Medulla oblongata (tissue), 1 donor: ENCODE measurements around the gene C3orf22.

Source experiments
- DNase-seq: peaks from one replicate; pipeline ENCODE4 v3.0.0-alpha.2; 2015; ENCODE audit errors: extremely low spot score

C3orf22 gene

DNA sequence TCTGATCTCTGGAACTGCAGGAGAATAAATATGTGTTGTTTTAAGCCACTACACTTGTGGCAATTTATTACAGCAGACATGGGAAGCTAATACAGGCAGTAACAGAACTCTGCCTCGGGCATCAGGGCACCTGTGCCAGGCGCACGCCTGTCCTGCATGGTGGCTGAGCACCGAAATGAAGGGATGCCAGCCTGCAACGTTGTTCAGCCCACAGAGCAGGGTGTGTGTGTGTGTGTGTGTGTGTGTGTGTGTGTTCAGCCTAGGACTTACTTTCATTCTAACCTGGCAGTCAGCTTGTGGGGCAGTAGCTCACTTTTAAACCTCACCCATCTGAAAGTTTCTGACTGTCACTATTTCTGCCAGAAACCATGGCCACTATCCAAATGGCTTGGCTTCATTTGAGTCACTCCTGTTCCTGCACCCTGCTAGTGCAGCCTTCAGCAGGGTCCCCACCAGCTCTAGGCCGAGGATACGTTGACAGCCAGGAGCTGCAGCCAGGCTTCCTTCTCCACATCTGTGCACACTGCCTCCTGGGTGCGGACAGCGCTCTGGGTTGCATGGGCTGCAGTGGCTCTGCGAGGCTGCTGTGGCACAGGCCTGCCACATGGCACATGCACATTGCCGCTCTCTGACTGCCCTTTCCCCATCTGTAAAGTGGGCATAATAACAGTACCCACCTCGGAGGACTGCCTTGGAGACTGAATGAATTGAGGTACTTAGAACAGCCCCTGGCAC lies 45.6 kb downstream of the C3orf22 start:
- no peak for DNase-seq

DNA sequence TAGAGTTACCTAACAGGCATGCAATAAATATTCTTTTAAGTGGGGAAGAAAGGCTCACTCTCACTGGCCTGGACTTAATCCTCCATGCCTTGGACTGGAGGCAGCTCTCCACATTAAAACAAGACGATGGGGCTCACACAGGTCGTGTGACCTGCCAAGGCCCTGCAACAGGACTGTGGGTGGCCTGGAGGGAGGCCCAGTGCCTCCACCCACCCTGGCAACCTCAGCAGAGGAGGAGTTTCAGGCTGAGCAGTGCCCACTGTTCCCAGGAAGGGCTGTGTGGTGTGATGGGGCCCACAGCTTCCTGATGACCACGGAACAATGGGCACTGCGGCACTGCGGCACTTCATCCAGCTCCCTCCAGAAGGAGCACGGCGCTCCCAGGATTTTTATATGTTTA lies 46.7 kb downstream of the C3orf22 start:
- DNase-seq: peak; percentile 43

DNA sequence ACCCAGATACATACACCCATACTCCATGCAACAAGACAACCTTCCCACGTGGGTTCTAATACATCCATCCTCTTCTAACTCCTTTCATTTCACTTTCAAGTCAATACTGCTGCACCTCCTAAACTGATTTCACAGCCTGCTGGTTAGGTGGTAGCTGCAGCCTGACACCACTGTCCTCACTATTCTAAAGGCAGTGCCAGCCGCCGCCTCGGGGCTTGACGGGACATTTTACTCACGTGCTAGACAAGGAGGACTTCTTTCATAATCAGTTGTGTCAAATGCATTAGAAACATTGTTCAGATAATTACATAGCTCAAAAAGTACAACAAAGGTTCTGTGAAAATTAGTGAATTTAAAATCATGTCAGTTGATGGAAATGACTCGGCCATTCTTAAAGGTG lies 47.4 kb downstream of the C3orf22 start:
- no peak for DNase-seq

DNA sequence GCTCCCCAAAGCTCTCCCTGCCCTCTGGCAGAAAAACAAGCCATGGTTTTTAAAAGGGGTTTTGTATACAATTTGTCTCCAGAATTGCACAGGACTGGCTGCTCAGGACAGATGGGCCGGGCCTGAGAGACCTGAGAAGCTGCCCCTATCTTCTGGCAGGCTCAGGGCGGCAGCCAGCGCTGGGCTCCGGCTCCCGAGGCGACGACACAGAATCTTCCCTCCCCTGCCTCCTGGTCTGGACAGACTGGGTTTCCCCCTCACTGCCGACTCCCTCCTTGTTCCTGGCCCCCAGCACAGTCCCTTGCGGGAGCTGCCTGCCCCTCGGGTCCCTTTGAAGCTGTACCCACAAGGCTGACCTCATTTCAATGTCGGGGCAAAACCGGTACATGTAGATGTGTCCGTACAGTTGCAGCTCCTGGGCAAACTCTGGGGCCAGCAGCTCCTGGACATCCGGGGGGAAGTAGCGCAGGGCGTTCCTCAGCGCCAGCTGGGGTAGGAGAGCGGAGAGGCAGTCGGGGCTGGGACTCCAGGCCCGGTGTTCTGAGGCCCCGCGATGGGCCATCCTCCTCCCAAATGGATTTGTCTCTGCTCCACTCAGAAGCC lies 48.3 kb downstream of the C3orf22 start:
- no peak for DNase-seq

DNA sequence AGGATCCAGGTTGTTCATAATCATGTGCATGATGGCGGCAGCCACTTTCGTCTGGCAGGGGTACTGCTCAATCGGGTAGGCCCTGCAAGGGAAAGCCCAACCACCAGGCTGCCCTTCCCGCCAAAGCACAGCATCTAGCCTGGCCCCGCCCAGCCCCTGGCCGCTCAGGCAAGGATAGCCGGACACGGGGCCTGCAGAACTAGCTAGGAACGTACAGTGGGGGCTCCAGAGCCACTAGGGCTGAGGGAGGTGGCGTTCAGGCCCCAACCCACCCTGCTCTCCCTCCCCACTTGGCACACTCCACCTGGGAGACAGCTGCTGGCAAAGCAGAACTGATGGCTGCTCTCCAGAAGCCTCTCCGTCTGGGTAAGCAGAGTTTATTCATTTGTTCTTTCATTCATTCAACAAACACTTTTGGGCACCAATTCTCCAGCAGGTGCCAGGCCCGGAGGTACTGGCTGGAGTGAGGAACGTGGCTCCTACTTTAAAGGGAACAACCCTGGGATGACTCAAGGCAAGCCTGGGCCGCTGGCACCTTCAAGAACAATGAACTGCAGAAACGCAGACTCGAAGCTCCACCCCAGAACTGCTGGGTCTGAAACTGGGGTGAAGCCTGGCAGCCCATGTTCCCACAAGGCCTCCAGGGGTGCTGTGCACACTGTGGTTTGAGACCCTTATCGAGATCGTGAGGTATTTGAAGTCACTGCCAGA lies 49.0 kb downstream of the C3orf22 start:
- DNase-seq: no peak

DNA sequence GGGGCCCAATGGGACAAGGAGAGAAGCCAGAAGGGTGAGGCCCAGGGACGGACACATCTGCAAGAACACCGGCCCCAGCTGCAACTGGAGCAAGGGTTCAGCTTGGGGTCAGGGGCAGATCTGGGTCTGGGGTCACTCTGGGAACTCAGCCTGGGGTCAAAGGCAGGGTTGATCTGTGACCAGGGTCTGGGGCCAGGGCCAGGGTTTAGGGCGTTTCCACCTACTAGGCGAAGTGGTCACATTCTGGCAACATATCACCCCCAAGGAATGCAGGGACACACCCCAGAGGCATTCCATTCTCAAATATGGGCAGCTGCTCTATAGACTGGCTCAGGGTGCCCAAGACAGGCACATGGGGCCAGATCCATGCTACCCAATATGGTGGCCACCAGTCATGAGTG lies 50.2 kb downstream of the C3orf22 start:
- no peak for DNase-seq

DNA sequence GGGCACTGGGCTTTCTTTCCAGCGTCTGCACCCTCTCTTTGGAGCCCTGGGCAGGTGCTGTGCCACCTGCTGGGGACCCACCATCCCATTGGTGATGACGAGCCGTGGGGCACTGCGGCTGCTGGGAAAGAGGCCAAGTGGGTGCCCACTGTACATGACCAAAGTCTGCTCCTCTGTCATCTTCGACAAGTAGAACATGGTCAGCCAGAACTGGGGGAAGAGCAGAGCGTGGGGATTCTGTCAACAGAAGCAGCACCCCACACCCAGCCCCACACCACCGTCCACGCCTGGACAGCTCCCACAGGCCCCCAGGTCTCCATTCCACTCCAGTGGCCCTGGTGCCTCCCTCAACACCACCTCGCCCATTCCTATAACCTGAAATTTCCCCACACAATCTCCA lies 50.8 kb downstream of the C3orf22 start:
- no peak for DNase-seq

DNA sequence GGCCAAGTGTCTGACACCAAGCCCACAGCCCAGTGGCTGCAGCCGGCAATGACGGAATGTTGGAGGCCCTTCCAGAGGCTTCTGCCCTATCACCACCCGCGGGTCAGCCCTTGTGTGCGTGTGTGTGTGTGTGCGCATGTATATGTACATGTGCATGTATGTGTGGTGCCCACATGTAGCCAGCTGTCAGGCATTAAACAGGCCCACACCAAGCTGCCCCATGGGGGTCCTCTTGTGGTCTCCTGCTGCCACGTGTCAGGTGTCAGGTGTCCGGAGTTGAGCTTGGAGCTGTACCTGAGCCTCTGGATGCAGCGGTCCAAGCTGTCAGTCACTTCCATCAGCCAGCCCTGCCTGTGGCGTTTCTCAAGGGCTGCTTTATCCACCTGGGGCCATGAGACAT lies 55.0 kb downstream of the C3orf22 start:
- DNase-seq: no peak

DNA sequence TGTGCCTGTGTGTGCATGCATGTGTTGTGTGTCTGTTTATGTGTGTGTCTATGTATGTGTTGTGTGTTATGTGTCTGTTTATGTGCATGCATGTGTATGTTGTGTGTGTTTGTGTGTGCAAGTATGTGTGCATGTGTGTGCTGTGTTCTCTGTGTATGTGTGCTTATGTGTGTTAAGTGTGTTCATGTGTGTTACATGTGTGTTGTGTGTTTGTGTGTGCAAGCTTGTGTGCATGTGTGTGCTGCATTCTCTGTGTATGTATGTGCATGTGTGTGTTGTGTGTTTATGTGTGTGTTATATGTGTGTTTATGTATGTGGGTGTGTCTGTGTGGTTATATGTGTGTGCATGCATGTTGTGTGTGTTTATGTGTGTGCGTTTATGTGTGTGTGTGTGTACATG lies 56.1 kb downstream of the C3orf22 start:
- no peak for DNase-seq

DNA sequence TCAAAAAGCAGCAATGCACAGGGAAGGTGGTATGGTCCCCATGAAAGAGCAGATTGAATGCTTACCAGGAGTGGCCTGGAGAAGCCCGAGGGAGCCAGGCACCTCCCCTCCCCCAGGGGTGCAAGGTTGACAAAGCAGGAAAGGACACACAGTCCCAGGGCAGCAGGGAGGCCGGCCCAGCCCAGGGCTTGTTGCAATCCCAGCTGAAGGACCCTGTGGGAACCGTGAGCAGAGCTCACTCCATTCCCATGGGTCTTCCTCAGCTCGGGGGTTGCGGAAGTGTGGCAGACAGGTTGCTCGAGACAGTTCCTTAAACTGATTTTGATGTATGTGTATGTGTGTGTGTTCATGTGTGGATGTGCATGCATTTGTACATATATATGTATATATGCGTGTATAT lies 57.0 kb downstream of the C3orf22 start:
- DNase-seq: no peak

DNA sequence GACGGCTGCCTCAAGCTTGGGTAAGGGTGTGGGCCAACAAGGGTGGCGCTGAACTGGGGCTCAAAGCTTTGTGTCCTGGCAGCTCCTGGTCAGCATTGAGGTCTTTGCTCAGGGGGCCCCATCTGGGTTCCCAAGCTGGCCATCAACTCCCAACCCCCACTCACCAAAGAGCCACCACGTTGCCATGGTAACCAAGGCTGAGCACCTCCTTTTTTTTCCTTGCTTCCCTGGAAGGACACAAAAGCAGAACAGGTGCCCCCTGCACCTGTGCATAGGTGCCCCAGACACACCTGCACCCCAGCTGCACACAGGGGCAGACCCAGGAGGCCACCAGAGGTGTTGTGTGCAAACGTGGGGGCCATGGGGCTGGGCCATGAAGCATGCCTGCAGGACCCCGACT lies 57.7 kb downstream of the C3orf22 start:
- no peak for DNase-seq

DNA sequence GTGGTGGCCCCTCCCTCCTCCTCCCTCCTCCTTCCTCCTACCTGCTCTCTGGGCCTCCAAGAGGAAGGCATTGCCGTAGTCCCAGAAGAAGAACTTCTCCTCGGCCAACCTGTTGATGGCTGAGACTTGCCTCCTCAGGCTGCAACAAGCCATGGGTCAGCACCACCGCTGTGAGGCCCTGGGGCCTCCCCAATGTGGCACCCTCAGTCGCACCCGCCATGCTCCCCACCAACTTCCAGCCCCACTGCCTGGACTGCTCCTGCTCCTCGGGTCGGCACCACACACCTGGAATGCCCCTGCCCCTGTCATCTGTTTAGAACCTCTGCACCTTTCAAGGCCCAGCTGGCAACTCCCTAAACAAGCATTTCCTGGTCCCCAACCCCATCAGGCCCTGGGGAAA lies 58.7 kb downstream of the C3orf22 start:
- DNase-seq: no peak
